Measurements from ENCODE around the gene MFN2. TPM values are rescaled to one million over a fixed set of nuclear protein-coding genes. Genes with fewer than 3 reads are reported as not detected.
"Not testable (repeated sequence)": the region's sequence is repeated elsewhere in the genome, so short reads cannot be mapped to it uniquely, and the experiment has no call there.

The MFN2 gene
- 29.8 and 32.0 TPM in 2 replicates for total RNA-seq (2014; rRNA removed; shearing (Covaris generic))
- polyA plus RNA-seq (2014; cell fraction: nucleus; rRNA removed), result 51.5 and 61.4 TPM in 2 replicates

GRCh38 chr1:11979851-11980675, at the start of gene MFN2:
Gene MFN2 (plus strand): TSS chr1:11980444. CDS start chr1:11989169, 8,725 bp downstream.
- peak; percentile 92 for DNase-seq (ENCODE audit: extremely low read depth, low read depth)

GRCh38 chr1:11930571-11931445, 49.4 kb upstream of the MFN2 start:
- no peak for DNase-seq (ENCODE audit: extremely low read depth, low read depth)

GRCh38 chr1:11931845-11932244, 48.4 kb upstream of the MFN2 start:
- DNase-seq (ENCODE audit: extremely low read depth, low read depth), result no peak

- peak; percentile 50 for DNase-seq (ENCODE audit: extremely low read depth, low read depth)
Measured at GRCh38 chr1:11934302-11935056, 45.8 kb upstream of the MFN2 start, which contains the start of gene PLOD1. Gene PLOD1 (plus strand): TSS chr1:11934717. CDS start chr1:11934780, 63 bp downstream.

GRCh38 chr1:11935057-11935412, 45.2 kb upstream of the MFN2 start:
- no peak for DNase-seq (ENCODE audit: extremely low read depth, low read depth)

- not testable (repeated sequence) for DNase-seq (ENCODE audit: extremely low read depth, low read depth)
Measured at GRCh38 chr1:11935733-11936132, 44.5 kb upstream of the MFN2 start.

- peak; percentile 14 for DNase-seq (ENCODE audit: extremely low read depth, low read depth)
Measured at GRCh38 chr1:11938722-11939526, 41.3 kb upstream of the MFN2 start.

- DNase-seq (ENCODE audit: extremely low read depth, low read depth), result not testable (repeated sequence)
Measured at GRCh38 chr1:11939794-11940193, 40.5 kb upstream of the MFN2 start.

GRCh38 chr1:11940260-11940921, 39.9 kb upstream of the MFN2 start:
- DNase-seq (ENCODE audit: extremely low read depth, low read depth), result no peak

- DNase-seq (ENCODE audit: extremely low read depth, low read depth), result no peak
Measured at GRCh38 chr1:11942280-11942679, 38.0 kb upstream of the MFN2 start.

GRCh38 chr1:11943619-11944018, 36.6 kb upstream of the MFN2 start:
- no peak for DNase-seq (ENCODE audit: extremely low read depth, low read depth)

GRCh38 chr1:11944358-11944931, 35.8 kb upstream of the MFN2 start:
- no peak for DNase-seq (ENCODE audit: extremely low read depth, low read depth)

GRCh38 chr1:11946647-11947046, 33.6 kb upstream of the MFN2 start:
- DNase-seq (ENCODE audit: extremely low read depth, low read depth), result no peak

- no peak for DNase-seq (ENCODE audit: extremely low read depth, low read depth)
Measured at GRCh38 chr1:11948822-11949458, 31.3 kb upstream of the MFN2 start.

- no peak for DNase-seq (ENCODE audit: extremely low read depth, low read depth)
Measured at GRCh38 chr1:11951901-11952300, 28.3 kb upstream of the MFN2 start.

GRCh38 chr1:11952455-11953109, 27.7 kb upstream of the MFN2 start:
- DNase-seq (ENCODE audit: extremely low read depth, low read depth), result no peak

- DNase-seq (ENCODE audit: extremely low read depth, low read depth), result no peak
Measured at GRCh38 chr1:11955221-11955620, 25.0 kb upstream of the MFN2 start.

GRCh38 chr1:11957398-11957797, 22.8 kb upstream of the MFN2 start:
- DNase-seq (ENCODE audit: extremely low read depth, low read depth), result no peak
